22Rv1 (cell line): ENCODE measurements around the gene OR2L5.

Experiments
- CTCF ChIP-seq: fragments of 450-650 bp; IDR thresholded peaks from 2 replicates; pipeline ENCODE4 v1.5.1; 2017; ENCODE audit warnings: mild to moderate bottlenecking
- ZFX ChIP-seq: fragments of 450-650 bp; IDR thresholded peaks from 2 replicates; pipeline ENCODE4 v1.6.1; 2017; ENCODE audit warnings: antibody characterized with exemption, borderline replicate concordance

DNA sequence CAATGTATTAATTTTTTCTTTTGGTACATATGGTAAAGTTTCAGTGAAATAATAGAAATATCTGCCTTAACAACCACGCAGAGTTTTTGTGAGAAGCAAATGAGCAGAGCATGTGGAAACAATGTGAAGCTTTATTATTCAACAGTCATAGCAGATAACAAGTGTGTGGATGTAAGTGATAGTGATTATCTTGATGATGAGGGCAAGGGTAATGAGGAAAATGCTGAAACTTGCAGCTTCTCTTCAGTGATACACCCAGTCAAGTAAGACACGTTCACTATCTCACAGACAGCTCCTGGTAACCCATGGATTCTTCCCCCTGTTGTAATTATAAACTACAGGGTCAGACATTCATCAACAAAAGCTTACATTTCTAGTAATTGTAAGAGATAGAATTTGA is 14.6 kb upstream of the OR2L5 start:
- TF ChIP-seq CTCF, result no peak
- TF ChIP-seq ZFX, result no peak
